Measurements from ENCODE around the gene BTBD2. TPM values are rescaled to one million over a fixed set of nuclear protein-coding genes. Genes with fewer than 3 reads are reported as not detected.

BTBD2 gene
- total RNA-seq, result 58.4 and 58.6 TPM in 2 replicates

GRCh38 chr19:2015608-2015950 is at the start of gene BTBD2:
TSS of gene BTBD2 (minus strand) at chr19:2015714. CDS start at chr19:2015703, 11 bp downstream.

DNA sequence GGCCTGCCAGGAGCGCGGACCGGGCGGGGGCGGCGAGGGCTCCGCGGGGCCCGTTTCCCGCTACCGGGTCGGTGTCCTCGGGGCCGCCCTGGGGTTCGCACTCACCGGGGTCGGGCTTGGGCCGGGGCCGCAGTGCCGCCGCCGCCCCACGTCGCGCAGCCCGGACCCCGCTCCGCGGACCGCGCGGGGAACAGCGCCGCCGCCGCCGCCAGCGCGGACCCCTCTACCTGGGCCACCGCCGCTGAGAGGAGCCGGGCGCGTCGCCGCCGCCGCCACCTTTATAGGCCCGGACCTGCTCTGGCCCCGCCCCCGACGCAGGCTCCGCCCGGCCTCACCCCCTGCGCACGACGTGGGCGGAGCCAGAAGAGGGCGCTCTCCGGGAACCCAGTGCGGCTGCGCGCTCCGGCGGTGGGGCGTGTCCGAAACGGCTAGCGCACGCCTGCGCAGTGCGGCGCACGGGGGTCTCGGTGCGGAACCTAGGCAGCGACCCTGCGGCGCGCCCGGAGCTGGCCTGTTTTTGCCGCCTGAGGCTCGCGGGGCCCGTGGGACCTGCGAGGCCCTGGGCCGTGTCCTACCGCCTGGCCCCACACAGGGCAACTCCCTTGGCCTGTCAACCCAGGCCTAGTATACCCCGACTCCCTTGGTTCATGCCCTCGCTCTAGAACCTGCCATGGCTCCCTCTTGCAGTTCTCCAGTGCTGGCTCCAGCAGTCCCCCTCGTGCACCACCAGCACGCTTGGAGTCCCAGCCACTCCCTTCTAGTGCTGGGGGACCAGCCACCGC is 35.7 kb upstream of the BTBD2 start, which contains the start of gene MKNK2:
Gene MKNK2 (minus strand): TSS at position 254 of the 782 bp plus-strand sequence. CDS start 393 bp downstream, outside the sequence.

DNA sequence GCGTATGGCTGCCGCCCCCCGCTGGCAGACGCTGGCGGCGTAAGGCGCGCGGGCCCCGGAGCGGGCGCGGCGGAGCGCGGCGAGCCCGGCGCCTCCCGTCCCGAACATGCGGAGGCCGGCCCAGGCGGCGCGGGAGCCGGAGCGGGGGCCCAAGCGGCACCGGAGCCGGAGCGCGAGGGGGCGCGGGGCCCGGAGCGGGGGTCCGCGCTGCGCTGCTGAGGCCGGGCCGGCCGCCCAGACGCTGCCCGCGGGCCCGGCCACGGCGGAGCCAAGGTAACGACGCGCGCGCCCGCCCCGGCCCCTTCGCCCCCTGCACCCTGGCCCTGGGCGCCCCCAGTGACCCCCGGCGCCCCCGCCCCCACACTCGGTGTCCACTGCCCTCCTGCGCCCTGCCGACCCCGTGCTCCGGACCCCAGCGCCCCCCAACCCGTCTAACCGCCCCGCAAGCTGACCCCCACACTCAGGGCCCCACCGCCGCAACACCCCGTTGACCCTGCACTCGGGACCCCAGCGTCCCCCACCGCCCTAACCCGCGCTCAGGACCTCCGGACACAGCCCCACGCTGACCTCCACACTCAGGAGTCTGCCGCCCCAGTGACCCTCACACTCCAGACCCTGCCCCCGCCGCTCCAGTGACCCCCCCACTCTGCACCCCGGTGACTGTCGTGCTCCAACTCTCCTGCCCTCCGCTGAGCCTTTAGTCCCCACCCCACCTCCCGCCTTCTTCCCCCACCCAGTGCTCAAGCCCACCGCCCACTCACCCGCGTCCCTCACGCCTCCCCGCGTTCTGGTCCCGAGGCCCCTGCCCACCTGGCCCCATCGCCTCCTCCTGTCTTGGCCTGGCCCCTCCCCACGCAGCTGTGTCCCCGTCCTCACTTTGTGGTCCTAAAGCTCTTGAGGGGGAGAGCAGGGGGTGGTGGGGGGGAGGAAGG is 74.1 kb downstream of the BTBD2 start, which contains the start of gene CSNK1G2:
Gene CSNK1G2 (plus strand): TSS at position 27 of the 932 bp plus-strand sequence. CDS start 28,601 bp downstream, outside the sequence.

Small RNA genes within 50 kb of the gene (small RNA-seq; reads per million reads assigned to genes)
- gene AC007136.1 (ENCODE audit: low replicate concordance), result not detected

Other genes starting within 250 kb of the BTBD2 start
- 1.1 and 2.3 TPM in 2 replicates for gene ATP8B3, start 203.4 kb downstream of the BTBD2 start, total RNA-seq
- gene REXO1, start 167.2 kb downstream of the BTBD2 start, total RNA-seq, result 19.9 and 28.1 TPM in 2 replicates
- 9.4 and 14.7 TPM in 2 replicates for gene KLF16, start 152.1 kb downstream of the BTBD2 start, total RNA-seq
- 54.1 and 87.0 TPM in 2 replicates for gene ABHD17A, start 130.2 kb downstream of the BTBD2 start, total RNA-seq
- gene ADAT3, start 110.3 kb downstream of the BTBD2 start, total RNA-seq, result 5.7 and 6.4 TPM in 2 replicates
- gene SCAMP4, start 110.3 kb downstream of the BTBD2 start, total RNA-seq, result 71.4 and 82.7 TPM in 2 replicates
- 87.3 and 112 TPM in 2 replicates for gene CSNK1G2, start 74.5 kb downstream of the BTBD2 start, total RNA-seq
- gene MKNK2, start 35.5 kb upstream of the BTBD2 start, total RNA-seq, result 49.7 and 222 TPM in 2 replicates
- 23.9 and 60.0 TPM in 2 replicates for gene MOB3A, start 80.6 kb upstream of the BTBD2 start, total RNA-seq
- gene IZUMO4, start 81.2 kb upstream of the BTBD2 start, total RNA-seq, result 1.0 and 1.8 TPM in 2 replicates
- 193 and 322 TPM in 2 replicates for gene AP3D1, start 135.9 kb upstream of the BTBD2 start, total RNA-seq
- gene DOT1L, start 148.2 kb upstream of the BTBD2 start, total RNA-seq, result 7.7 and 17.0 TPM in 2 replicates
- 40.9 and 50.4 TPM in 2 replicates for gene PLEKHJ1, start 220.6 kb upstream of the BTBD2 start, total RNA-seq
- 29.9 and 41.4 TPM in 2 replicates for gene SF3A2, start 221.1 kb upstream of the BTBD2 start, total RNA-seq
- gene AMH, start 233.6 kb upstream of the BTBD2 start, total RNA-seq, result 0.29 and 1.1 TPM in 2 replicates
- gene JSRP1, start 240.7 kb upstream of the BTBD2 start, total RNA-seq, result 0.44 TPM in 1 of 2 replicates, not detected in the other